C4-2B (cell line): Measurements from ENCODE around the gene PYGL.
"Not testable (repeated sequence)": the region's sequence is repeated elsewhere in the genome, so short reads cannot be mapped to it uniquely, and the experiment has no call there.

Experiments
- H3K27ac ChIP-seq: fragments of 450-650 bp; 2 replicates; pipeline ENCODE4 v1.5.1; 2017
- CTCF ChIP-seq: fragments of 450-650 bp; conservative IDR thresholded peaks from 2 replicates; pipeline ENCODE4 v1.5.1; 2017; ENCODE audit warnings: mild to moderate bottlenecking
- ZFX ChIP-seq: fragments of 450-650 bp; IDR thresholded peaks from 2 replicates; pipeline ENCODE4 v1.6.1; 2017

The PYGL gene

GRCh38 chr14:50964683-50965390 lies 20.6 kb upstream of the PYGL start:
- H3K27ac ChIP-seq, result no peak overlapping the region
- no peak for TF ChIP-seq CTCF
- no peak for TF ChIP-seq ZFX

- TF ChIP-seq ZFX, result no peak
- TF ChIP-seq CTCF, result no peak
- no peak overlapping the region for H3K27ac ChIP-seq
These were observed 19.6 kb upstream of the PYGL start for GRCh38 chr14:50963919-50964318.

GRCh38 chr14:50961605-50962221 lies 17.4 kb upstream of the PYGL start:
- no peak overlapping the region for H3K27ac ChIP-seq

GRCh38 chr14:50957296-50957695 lies 13.0 kb upstream of the PYGL start:
- H3K27ac ChIP-seq, result no peak overlapping the region
- TF ChIP-seq CTCF (no peak), ZFX (no peak)

More at GRCh38 chr14:50961605-50962221, 17.4 kb upstream of the PYGL start:
- TF ChIP-seq ZFX, result no peak
- TF ChIP-seq CTCF, result no peak

GRCh38 chr14:50956421-50956820 lies 12.1 kb upstream of the PYGL start:
- H3K27ac ChIP-seq, result not testable (repeated sequence)

GRCh38 chr14:50955373-50956043 lies 11.2 kb upstream of the PYGL start:
- TF ChIP-seq CTCF, result peak; percentile 43
- no peak for TF ChIP-seq ZFX
- H3K27ac ChIP-seq, result peak overlapping the region; percentile 50

GRCh38 chr14:50954811-50955372 lies 10.6 kb upstream of the PYGL start:
- peak overlapping the region; percentile 50 for H3K27ac ChIP-seq
- TF ChIP-seq ZFX (no peak), CTCF (peak; percentile 58)
